WTC11 (cell line): ENCODE results near the gene CPSF4. TPM values are rescaled to one million over a fixed set of nuclear protein-coding genes. Genes with fewer than 3 reads are reported as not detected.

Experiments
- ATAC-seq: fragments of 200-7000 bp; cut with Tn5 transposase; 2 replicates; pipeline ENCODE4 v1.10.0; 2021; ENCODE audit warnings: mild to moderate bottlenecking, moderate library complexity
- CTCF ChIA-PET: fragments of 300-600 bp; sonication (Branson Sonifier 250); formaldehyde crosslinking; loops from one replicate; lab custom pipeline; 2021; ENCODE audit warnings: antibody characterized with exemption; lab: Charles Lee
- POLR2A ChIA-PET: fragments of 350-600 bp; sonication (Branson Sonifier 250); formaldehyde crosslinking; loops from one replicate; lab custom pipeline; 2021; ENCODE audit warnings: antibody characterized with exemption; lab: Charles Lee
- DNase-seq: peaks from one replicate; pipeline ENCODE4 v3.0.0; 2021; ENCODE audit warnings: low spot score
- H3K27ac Mint-ChIP-seq: 2 replicates; pipeline ENCODE4 v1.8.0; 2021; ENCODE audit warnings: mixed read lengths
- H3K27me3 Mint-ChIP-seq: 2 replicates; pipeline ENCODE4 v1.8.0; 2021; ENCODE audit warnings: low read depth, mild to moderate bottlenecking, moderate library complexity, mixed read lengths
- H3K36me3 Mint-ChIP-seq: 2 replicates; pipeline ENCODE4 v1.8.0; 2021; ENCODE audit warnings: mixed read lengths
- H3K4me1 Mint-ChIP-seq: 2 replicates; pipeline ENCODE4 v1.8.0; 2022; ENCODE audit warnings: mixed read lengths
- H3K4me3 Mint-ChIP-seq: 2 replicates; pipeline ENCODE4 v1.8.0; 2021; ENCODE audit warnings: mild to moderate bottlenecking, moderate library complexity, mixed read lengths
- H3K9me3 Mint-ChIP-seq: 2 replicates; pipeline ENCODE4 v1.8.0; 2021; ENCODE audit warnings: mixed read lengths
- ARID4B ChIP-seq: sonication (generic); formaldehyde crosslinking; IDR thresholded peaks from 2 replicates; pipeline ENCODE4 v1.8.0; 2023; ENCODE audit warnings: missing genetic modification reagents, mild to moderate bottlenecking, borderline replicate concordance
- CBFB ChIP-seq: sonication (generic); formaldehyde crosslinking; IDR thresholded peaks from 2 replicates; pipeline ENCODE4 v1.8.1; 2022; ENCODE audit warnings: mild to moderate bottlenecking, low read depth, missing genetic modification reagents
- ESRRA ChIP-seq: sonication (generic); formaldehyde crosslinking; IDR thresholded peaks from 2 replicates; pipeline ENCODE4 v1.8.1; 2022; ENCODE audit warnings: mild to moderate bottlenecking, missing genetic modification reagents, borderline replicate concordance
- IRF2 ChIP-seq: sonication (generic); formaldehyde crosslinking; IDR thresholded peaks from 2 replicates; pipeline ENCODE4 v1.8.0; 2022; ENCODE audit warnings: low read depth, missing genetic modification reagents, borderline replicate concordance
- MAX ChIP-seq: sonication (generic); formaldehyde crosslinking; IDR thresholded peaks from 2 replicates; pipeline ENCODE4 v1.8.0; 2022; ENCODE audit warnings: mild to moderate bottlenecking, missing genetic modification reagents
- MXD4 ChIP-seq: fragments of 250-450 bp; sonication (Bioruptor Pico); IDR thresholded peaks from 2 replicates; pipeline ENCODE4 v1.8.0; 2021; ENCODE audit warnings: mild to moderate bottlenecking, moderate library complexity, borderline replicate concordance
- NFYB ChIP-seq: sonication (generic); formaldehyde crosslinking; conservative IDR thresholded peaks from 2 replicates; pipeline ENCODE4 v1.8.0; 2022; ENCODE audit warnings: low read depth, missing genetic modification reagents
- NR2C2 ChIP-seq: sonication (generic); formaldehyde crosslinking; IDR thresholded peaks from 2 replicates; pipeline ENCODE4 v1.8.0; 2022; ENCODE audit warnings: mild to moderate bottlenecking, missing genetic modification reagents
- STAT6 ChIP-seq: sonication (generic); formaldehyde crosslinking; conservative IDR thresholded peaks from 2 replicates; pipeline ENCODE4 v1.8.1; 2023; ENCODE audit warnings: mild to moderate bottlenecking, low read depth, missing genetic modification reagents, moderate library complexity
- ZNF121 ChIP-seq: sonication (generic); formaldehyde crosslinking; IDR thresholded peaks from 2 replicates; pipeline ENCODE4 v1.8.0; 2023; ENCODE audit warnings: missing genetic modification reagents
- ZNF263 ChIP-seq: sonication (generic); formaldehyde crosslinking; IDR thresholded peaks from 2 replicates; pipeline ENCODE4 v1.8.1; 2022; ENCODE audit warnings: low read depth, mild to moderate bottlenecking, moderate library complexity, missing genetic modification reagents
- ZNF396 ChIP-seq: fragments of 250-450 bp; sonication (Bioruptor Pico); IDR thresholded peaks from 2 replicates; pipeline ENCODE4 v1.8.0; 2021; ENCODE audit warnings: mild to moderate bottlenecking, moderate library complexity, borderline replicate concordance
- ZNF532 ChIP-seq: fragments of 250-450 bp; sonication (Bioruptor Pico); IDR thresholded peaks from 2 replicates; pipeline ENCODE4 v1.9.0; 2021; ENCODE audit warnings: mild to moderate bottlenecking, borderline replicate concordance
- ZNF671 ChIP-seq: fragments of 250-450 bp; sonication (Bioruptor Pico); IDR thresholded peaks from 2 replicates; pipeline ENCODE4 v1.8.0; 2021; ENCODE audit warnings: mild to moderate bottlenecking
- total RNA-seq: library from RNA; stranded (reverse); gene quantifications from 3 replicates; pipeline ENCODE4 v1.2.3, GENCODE V29; 2021
- TF ChIP-seq, protein P1 (sequence below): sonication (generic); formaldehyde crosslinking; IDR thresholded peaks from 2 replicates; pipeline ENCODE4 v1.8.0; 2022; ENCODE audit warnings: missing genetic modification reagents
- TF ChIP-seq, protein P2 (sequence below): sonication (generic); formaldehyde crosslinking; IDR thresholded peaks from 2 replicates; pipeline ENCODE4 v1.8.1; 2023; ENCODE audit warnings: mild to moderate bottlenecking, missing genetic modification reagents, moderate library complexity

CPSF4 gene
- total RNA-seq, 1 experiment from 2014 or later: 109 TPM

DNA sequence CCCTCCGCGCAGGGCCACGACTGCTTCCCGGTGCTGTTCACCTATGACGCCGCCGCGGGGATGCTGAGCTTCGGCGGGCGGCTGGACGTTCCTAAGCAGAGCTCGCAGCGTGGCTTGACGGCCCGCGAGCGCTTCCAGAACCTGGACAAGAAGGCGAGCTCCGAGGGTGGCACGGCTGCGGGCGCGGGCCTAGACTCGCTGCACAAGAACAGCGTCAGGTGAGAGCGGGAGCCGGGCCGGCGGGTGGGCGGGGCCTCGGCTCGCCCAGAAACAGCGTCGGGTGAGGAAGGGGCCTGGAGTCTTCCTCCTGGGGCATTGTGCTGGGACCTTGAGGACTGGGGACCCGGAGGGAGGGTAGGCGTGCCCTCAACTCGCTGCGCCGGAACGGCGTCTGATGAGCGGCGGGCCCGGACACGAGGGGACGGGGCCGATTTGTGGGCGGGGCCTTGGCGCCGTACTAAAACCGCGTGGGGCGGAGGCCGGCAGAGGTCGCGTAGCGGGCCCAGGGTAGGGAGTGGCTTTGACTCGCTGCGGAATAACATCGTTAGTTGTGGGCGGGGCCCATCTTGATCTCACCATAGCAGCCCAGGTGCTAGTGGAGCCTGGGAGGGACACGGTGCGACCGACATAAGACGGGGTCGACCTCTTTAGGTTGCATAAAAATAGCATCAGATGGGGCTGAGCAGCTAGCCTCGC is 45.9 kb upstream of the CPSF4 start (continued):
- TF ChIP-seq ZNF532 (CRISPR knock-in tag) (no peak), CBFB (no peak; the same call in none of the 2 replicates), ARID4B (CRISPR knock-in tag) (0 out of 2 replicates have a peak, but pooled peaks have one; percentile 72), MAX (CRISPR knock-in tag) (peak; percentile 75; the same call in 1 of the 2 replicates), IRF2 (CRISPR knock-in tag) (no peak), ZNF671 (CRISPR knock-in tag) (no peak)
- TF ChIP-seq, protein P1, sequence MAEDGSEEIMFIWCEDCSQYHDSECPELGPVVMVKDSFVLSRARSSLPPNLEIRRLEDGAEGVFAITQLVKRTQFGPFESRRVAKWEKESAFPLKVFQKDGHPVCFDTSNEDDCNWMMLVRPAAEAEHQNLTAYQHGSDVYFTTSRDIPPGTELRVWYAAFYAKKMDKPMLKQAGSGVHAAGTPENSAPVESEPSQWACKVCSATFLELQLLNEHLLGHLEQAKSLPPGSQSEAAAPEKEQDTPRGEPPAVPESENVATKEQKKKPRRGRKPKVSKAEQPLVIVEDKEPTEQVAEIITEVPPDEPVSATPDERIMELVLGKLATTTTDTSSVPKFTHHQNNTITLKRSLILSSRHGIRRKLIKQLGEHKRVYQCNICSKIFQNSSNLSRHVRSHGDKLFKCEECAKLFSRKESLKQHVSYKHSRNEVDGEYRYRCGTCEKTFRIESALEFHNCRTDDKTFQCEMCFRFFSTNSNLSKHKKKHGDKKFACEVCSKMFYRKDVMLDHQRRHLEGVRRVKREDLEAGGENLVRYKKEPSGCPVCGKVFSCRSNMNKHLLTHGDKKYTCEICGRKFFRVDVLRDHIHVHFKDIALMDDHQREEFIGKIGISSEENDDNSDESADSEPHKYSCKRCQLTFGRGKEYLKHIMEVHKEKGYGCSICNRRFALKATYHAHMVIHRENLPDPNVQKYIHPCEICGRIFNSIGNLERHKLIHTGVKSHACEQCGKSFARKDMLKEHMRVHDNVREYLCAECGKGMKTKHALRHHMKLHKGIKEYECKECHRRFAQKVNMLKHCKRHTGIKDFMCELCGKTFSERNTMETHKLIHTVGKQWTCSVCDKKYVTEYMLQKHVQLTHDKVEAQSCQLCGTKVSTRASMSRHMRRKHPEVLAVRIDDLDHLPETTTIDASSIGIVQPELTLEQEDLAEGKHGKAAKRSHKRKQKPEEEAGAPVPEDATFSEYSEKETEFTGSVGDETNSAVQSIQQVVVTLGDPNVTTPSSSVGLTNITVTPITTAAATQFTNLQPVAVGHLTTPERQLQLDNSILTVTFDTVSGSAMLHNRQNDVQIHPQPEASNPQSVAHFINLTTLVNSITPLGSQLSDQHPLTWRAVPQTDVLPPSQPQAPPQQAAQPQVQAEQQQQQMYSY (CRISPR knock-in tag): peak; percentile 15; the same call in 1 of the 2 replicates

DNA sequence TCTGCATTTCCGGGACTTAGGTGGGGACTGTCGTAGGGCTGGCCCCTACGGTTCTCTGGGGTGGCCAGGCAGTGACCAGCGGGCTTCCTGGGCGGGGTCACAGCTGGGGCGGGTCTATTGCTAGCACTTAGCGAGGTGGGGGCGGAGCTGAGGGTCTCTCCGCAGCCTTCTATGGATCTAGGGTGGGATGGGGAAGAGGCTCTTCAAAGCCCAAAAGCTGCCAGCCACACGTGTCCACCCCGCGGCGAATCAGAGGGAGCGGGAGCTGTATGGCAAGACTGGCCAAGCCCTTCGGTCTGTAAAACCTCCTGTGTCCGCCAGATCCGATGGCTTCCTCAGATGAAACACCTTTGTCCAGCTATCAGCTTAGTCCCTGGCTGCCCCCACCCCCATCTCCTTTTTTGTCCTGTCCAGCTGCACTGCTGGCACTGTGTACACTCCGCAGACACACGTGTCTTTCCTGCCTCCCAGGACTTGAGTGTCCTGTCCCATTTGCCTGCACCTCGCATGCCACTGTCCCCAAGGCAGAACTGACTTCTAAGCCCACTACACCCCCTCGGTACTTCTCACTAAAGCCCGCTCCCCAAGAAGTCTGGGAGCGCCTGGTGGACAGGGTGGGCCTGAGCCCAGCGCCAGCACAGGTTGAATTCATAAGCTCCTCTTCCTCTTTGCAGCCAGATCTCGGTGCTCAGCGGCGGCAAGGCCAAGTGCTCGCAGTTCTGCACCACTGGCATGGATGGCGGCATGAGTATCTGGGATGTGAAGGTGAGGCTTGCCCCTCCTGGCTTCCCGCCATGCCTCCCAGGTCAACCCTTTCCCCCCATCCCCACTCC is 45.2 kb upstream of the CPSF4 start:
- H3K27me3 Mint-ChIP-seq: no peaks in the 10 kb centered on the region
- H3K36me3 Mint-ChIP-seq: peaks cover 32% of the 10 kb centered on the region
- H3K4me1 Mint-ChIP-seq: peaks cover 12% of the 10 kb centered on the region
- peak overlapping the region; percentile 77 for H3K4me3 Mint-ChIP-seq
- ATAC-seq (peak; percentile 83), DNase-seq (peak; percentile 88)
- H3K27ac Mint-ChIP-seq: peak overlapping the region; percentile 98
- POLR2A ChIA-PET: interaction anchor here (0.7 to 3.5 kb wide), 4 partner anchors 15 to 29 kb away, joined by 4 to 37 read pairs (median 6); partner anchors contain the start of genes BUD31 and PDAP1
- CTCF ChIA-PET: interaction anchor here (1.1 to 2.5 kb wide), 4 partner anchors 15 to 34 kb away, joined by 5 to 15 read pairs (median 10); partner anchors contain the start of genes BUD31 and PDAP1
- no peaks in the 10 kb centered on the region for H3K9me3 Mint-ChIP-seq
- TF ChIP-seq STAT6: no peak
- TF ChIP-seq, protein P2, sequence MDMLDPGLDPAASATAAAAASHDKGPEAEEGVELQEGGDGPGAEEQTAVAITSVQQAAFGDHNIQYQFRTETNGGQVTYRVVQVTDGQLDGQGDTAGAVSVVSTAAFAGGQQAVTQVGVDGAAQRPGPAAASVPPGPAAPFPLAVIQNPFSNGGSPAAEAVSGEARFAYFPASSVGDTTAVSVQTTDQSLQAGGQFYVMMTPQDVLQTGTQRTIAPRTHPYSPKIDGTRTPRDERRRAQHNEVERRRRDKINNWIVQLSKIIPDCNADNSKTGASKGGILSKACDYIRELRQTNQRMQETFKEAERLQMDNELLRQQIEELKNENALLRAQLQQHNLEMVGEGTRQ (CRISPR knock-in tag): peak; percentile 78
- TF ChIP-seq ZNF396 (CRISPR knock-in tag): no peak
- no peak for TF ChIP-seq ZNF121 (CRISPR knock-in tag)
- 0 out of 2 replicates have a peak, but pooled peaks have one; percentile 53 for TF ChIP-seq ESRRA (CRISPR knock-in tag)
- TF ChIP-seq NFYB (CRISPR knock-in tag): peak; percentile 42; the same call in 1 of the 2 replicates
- no peak for TF ChIP-seq NR2C2 (CRISPR knock-in tag)
- TF ChIP-seq CBFB: no peak
- TF ChIP-seq MXD4: no peak
- TF ChIP-seq ZNF263 (CRISPR knock-in tag): no peak
